Adrenal gland (tissue), 12 donors: ENCODE data around the gene LMO7. TPM values are rescaled to one million over a fixed set of nuclear protein-coding genes. Genes with fewer than 3 reads are reported as not detected.
"Not testable (repeated sequence)": the region's sequence is repeated elsewhere in the genome, so short reads cannot be mapped to it uniquely, and the experiment has no call there.

Experiments used
- DNase-seq, 7 donors: peaks; one replicate each; pipeline ENCODE4 v3.0.0-alpha.2; 2019 to 2020
- H3K27ac ChIP-seq, 5 donors: fragments of 200-600 bp; sonication (generic) in 4 of 5; 1 replicate in 3 of 5; 2 replicates in 2 of 5; pipeline versions ENCODE4 v1.5.1 to v1.8.0; 2016 to 2020; ENCODE audit warnings: mild to moderate bottlenecking in 1 of 5
- H3K27me3 ChIP-seq: fragments of 200-600 bp; 2 replicates; pipeline ENCODE4 v1.8.0; 2021
- H3K36me3 ChIP-seq, 2 donors: fragments of 200-600 bp; replicated peaks in 1 of 2; 1 replicate in 1 of 2; 2 replicates in 1 of 2; pipeline versions ENCODE4 v1.5.1 to v1.8.0; 2018 to 2022
- H3K4me1 ChIP-seq, 2 donors: fragments of 200-600 bp; replicated peaks in 1 of 2; 1 replicate in 1 of 2; 2 replicates in 1 of 2; pipeline versions ENCODE4 v1.5.1 to v1.8.0; 2018 to 2021
- H3K4me3 ChIP-seq, 4 donors: fragments of 200-600 bp; sonication (generic) in 3 of 4; one replicate each; pipeline ENCODE4 v1.5.1; 2016 to 2018
- H3K9me3 ChIP-seq, 3 donors: fragments of 200-600 bp; sonication (generic) in 1 of 3; replicated peaks in 1 of 3; 1 replicate in 2 of 3; 2 replicates in 1 of 3; pipeline versions ENCODE4 v1.5.1 to v1.8.0; 2016 to 2021
- CTCF ChIP-seq, 6 experiments: fragments of 450-650 bp in 4 of 6; fragments of 200-600 bp in 2 of 6; sonication (generic) in 1 of 6; IDR thresholded peaks; 1 replicate in 5 of 6; 2 replicates in 1 of 6; pipeline versions ENCODE4 v1.5.1 to v1.8.0; 2016 to 2021; ENCODE audit warnings: antibody characterized with exemption in 6 of 6, mild to moderate bottlenecking in 2 of 6, moderate library complexity in 1 of 6
- POLR2A ChIP-seq, 2 donors: fragments of 450-650 bp; IDR thresholded peaks; one replicate each; pipeline ENCODE4 v1.6.1; 2017; ENCODE audit warnings: antibody characterized with exemption in 2 of 2, mild to moderate bottlenecking in 2 of 2, moderate library complexity in 1 of 2
- WGBS, 4 donors: extraction: QIAGEN DNeasy Blood & Tissue Kit in 2 of 4; methylation state at CpG; one replicate each; pipeline versions ENCODE4 v1.1.5 to v1.1.7; 2013 to 2017; 5-methylcytosine and 5-hydroxymethylcytosine counted together
- intact Hi-C, 2 donors: fragments of 100-400 bp; cut with DNase I; formaldehyde crosslinking; loops; one replicate each; pipeline versions ENCODE4 v1.14.1 to v1.15.0; 2022 to 2023
- polyA plus RNA-seq, 3 donors: library from polyadenylated mRNA; stranded (reverse); fragments of 200-250 nt in 2 of 3; fragments of 350-450 nt in 1 of 3; fragmentation: Illumina TruSeq in 1 of 3; extraction: RNeasy Lipid Tissue Mini Kit (QIAGEN cat#74804) in 1 of 3; gene quantifications; one replicate each; pipeline ENCODE4 v1.2.3, GENCODE V29; 2013 to 2014
- total RNA-seq, 9 donors: library from RNA; depleted of rRNA in 4 of 9; stranded (reverse); fragments of >200 nt in 4 of 9; fragments of 120-200 nt in 1 of 9; fragmentation: NEBNext Ultra II Directional in 1 of 9; extraction: Animal tissue kit (Norgen Biotek cat#: 25700) in 1 of 9; gene quantifications; one replicate each; pipeline versions ENCODE4 v1.1.0 to v1.2.4, GENCODE V29; 2013 to 2023
- donor health status: healthy with polysubstance abuse.
- donor health status: Bipolar disorder and iron deficiency.
- donor health status: DM: yes; HTN: yes; CAD: no.
- donor health status: DM: no; HTN: no; CAD: no.
- donor health status: DM: no; HTN: no; CAD: no.
- donor health status: DM: yes; HTN: yes; CAD: no.

LMO7 gene
- total and polyA plus RNA-seq, 12 donors = 7.4 to 39.7 (median 11.4) TPM

DNA sequence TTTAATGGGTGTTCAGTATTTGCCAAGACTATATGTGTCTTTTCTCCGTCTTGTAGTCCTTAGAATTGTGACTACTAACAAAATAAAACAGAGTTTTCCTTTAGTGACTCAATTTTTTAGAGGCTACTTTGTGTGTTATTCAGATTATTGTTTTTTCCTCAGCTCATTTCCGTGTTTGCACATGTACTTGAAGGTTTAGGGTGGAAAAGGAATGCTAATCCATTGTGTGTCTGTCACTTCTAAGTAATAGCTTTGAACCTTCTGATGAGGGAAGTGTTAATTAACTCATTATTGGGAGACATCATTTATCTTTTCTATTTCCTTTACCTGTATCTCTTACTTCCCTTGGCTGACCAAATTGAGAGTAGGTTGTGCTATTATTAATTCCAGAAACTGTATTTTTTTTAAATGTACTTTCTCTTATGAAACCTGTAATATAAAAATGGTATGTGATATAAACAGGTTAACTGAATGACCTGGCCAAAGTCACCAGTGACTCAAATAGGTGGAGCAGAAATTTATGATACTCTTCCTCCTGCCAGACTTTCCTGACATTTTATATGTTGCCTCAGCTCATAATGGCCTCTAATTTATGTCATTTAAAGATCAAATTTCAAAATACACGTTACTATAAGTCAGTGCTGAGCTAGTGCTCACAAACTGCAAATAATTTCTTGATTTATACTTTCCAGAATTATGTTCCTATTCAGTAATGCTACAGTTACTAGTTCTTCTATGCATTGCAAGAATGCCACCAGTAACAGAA lies 88.8 kb downstream of the LMO7 start:
- H3K4me1 ChIP-seq = no peaks in the 10 kb centered on the region
- WGBS, 4 donors = 70 to 76% (median 74%) methylated on average over 3 of the region's 3 CpGs
- no peaks in the 10 kb centered on the region for H3K36me3 ChIP-seq
- TF ChIP-seq POLR2A (IDR thresholded peaks at IDR 0.05) = no peak
- no peak for TF ChIP-seq CTCF (IDR thresholded peaks at IDR 0.05)
- intact Hi-C loops = no loop called here
- no peak overlapping the region for H3K27ac ChIP-seq
- no peaks in the 10 kb centered on the region for H3K27me3 ChIP-seq
- no peak overlapping the region for H3K4me3 ChIP-seq
- no peak for DNase-seq
- H3K9me3 ChIP-seq = no peaks in the 10 kb centered on the region

DNA sequence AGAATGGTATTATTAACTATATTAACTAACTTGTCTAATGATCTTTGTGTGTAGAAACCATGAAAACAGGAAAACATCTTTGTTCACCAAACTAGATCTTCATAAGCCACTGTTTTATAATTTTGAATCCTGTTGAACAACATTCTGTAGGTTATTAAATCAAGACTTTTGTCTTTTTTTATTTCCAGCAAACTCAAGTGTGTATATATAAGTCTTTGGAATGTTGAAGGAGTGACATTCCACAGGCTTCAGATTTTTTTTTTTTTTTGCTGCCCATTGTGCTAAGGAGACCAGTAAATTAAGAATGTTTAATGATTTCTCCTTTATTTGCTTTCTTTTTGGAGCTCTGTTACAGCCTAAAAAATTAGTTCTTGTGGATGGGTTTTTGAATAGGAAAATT lies 89.6 kb downstream of the LMO7 start:
- H3K4me1 ChIP-seq = no peaks in the 10 kb centered on the region
- no peak overlapping the region for H3K4me3 ChIP-seq
- H3K27ac ChIP-seq = no peak overlapping the region
- no peak for DNase-seq
- no peaks in the 10 kb centered on the region for H3K9me3 ChIP-seq
- no peaks in the 10 kb centered on the region for H3K36me3 ChIP-seq
- no peak for TF ChIP-seq CTCF (IDR thresholded peaks at IDR 0.05)
- TF ChIP-seq POLR2A (IDR thresholded peaks at IDR 0.05) = no peak
- H3K27me3 ChIP-seq = no peaks in the 10 kb centered on the region
- intact Hi-C loops = no loop called here

GRCh38 chr13:75726306-75726705 lies 90.2 kb downstream of the LMO7 start:
- H3K27ac ChIP-seq = no peak overlapping the region
- TF ChIP-seq CTCF (IDR thresholded peaks at IDR 0.05) (no peak), POLR2A (IDR thresholded peaks at IDR 0.05) (no peak)
- H3K4me3 ChIP-seq = no peak overlapping the region
- WGBS, 4 donors = 79 to 99% (median 93%) methylated on average over 2 of the region's 2 CpGs
- H3K9me3 ChIP-seq = no peaks in the 10 kb centered on the region
- H3K36me3 ChIP-seq = no peaks in the 10 kb centered on the region
- DNase-seq = no peak
- H3K4me1 ChIP-seq = no peaks in the 10 kb centered on the region
- intact Hi-C loops = no loop called here
- no peaks in the 10 kb centered on the region for H3K27me3 ChIP-seq

DNA sequence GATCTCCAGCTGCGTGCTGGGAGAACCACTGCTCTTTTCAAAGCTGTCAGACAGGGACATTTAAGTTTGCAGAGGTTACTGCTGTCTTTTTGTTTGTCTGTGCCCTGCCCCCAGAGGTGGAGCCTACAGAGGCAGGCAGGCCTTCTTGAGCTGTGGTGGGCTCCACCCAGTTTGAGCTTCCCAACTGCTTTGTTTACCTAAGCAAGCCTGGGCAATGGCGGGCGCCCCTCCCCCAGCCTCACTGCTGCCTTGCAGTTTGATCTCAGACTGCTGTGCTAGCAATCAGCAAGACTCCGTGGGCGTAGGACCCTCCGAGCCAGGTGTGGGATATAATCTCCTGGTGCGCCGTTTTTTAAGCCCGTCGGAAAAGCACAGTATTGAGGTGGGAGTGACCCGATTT lies 97.0 kb downstream of the LMO7 start:
- DNase-seq, H3K4me3 ChIP-seq, H3K36me3 ChIP-seq, H3K27me3 ChIP-seq, H3K4me1 ChIP-seq, H3K27ac ChIP-seq, intact Hi-C loops, H3K9me3 ChIP-seq: not testable (repeated sequence)
- WGBS, 4 donors = 88 to 100% (median 93%) methylated on average over 1 to 8 of the region's 11 CpGs

- 86 to 88% (median 87%) methylated on average over 3 of the region's 3 CpGs for WGBS, 4 donors
Measured at GRCh38 chr13:75736173-75736572, 100.0 kb downstream of the LMO7 start.

More at GRCh38 chr13:75736173-75736572, 100.0 kb downstream of the LMO7 start:
- intact Hi-C loops = no loop called here
- no peak for DNase-seq
- Histone ChIP-seq H3K4me1 (no peaks in the 10 kb centered on the region), H3K36me3 (no peaks in the 10 kb centered on the region), H3K27me3 (no peaks in the 10 kb centered on the region), H3K9me3 (no peaks in the 10 kb centered on the region), H3K4me3 (no peak overlapping the region), H3K27ac (no peak overlapping the region)
- TF ChIP-seq POLR2A (IDR thresholded peaks at IDR 0.05) (no peak), CTCF (IDR thresholded peaks at IDR 0.05) (no peak)
